Effector CD4-positive, alpha-beta T cell (primary cell): ENCODE results near the gene CIAO2B.

Source experiments
- DNase-seq: peaks from one replicate; pipeline ENCODE4 v3.0.0-alpha.2; 2020

Gene CIAO2B

DNA sequence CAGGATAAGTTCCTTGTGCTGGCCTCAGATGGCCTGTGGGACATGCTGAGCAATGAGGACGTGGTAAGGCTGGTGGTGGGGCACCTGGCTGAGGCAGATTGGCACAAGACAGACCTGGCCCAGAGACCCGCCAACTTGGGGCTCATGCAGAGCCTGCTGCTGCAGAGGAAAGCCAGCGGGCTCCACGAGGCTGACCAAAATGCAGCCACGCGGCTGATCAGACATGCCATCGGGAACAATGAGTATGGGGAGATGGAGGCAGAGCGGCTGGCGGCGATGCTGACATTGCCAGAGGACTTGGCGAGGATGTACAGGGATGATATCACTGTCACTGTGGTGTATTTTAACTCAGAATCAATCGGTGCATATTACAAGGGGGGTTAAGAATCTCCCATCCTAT lies 48.7 kb downstream of the CIAO2B start:
- DNase-seq, result no peak

DNA sequence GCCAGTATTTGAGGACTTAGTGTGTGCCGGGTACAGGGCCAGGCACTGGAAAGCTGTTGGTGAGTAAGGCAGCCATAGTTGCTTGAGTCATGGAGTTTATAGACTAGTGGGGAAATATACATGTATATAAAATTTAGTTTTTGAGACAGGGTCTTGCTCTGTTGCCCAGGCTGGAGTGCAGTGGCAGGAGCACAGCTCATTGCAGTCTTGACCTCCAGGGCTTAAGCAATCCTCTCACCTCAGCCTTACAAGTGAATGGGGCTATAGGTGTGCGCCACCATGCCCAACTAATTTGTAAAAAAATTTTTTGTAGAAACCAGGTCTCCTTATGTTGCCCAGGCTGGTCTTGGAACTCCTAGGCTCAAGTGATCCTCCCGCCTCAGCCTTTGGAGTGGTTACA lies 51.5 kb downstream of the CIAO2B start:
- no peak for DNase-seq
